HG03460 (cell line): ENCODE results near the gene RAD52.
"Not testable (repeated sequence)": the region's sequence is repeated elsewhere in the genome, so short reads cannot be mapped to it uniquely, and the experiment has no call there.

Experiments used
- ATAC-seq: cut with Tn5 transposase; IDR thresholded peaks from one replicate; pipeline ENCODE4 v1.9.1; 2021; ENCODE audit not compliant: unreplicated experiment

The RAD52 gene

DNA sequence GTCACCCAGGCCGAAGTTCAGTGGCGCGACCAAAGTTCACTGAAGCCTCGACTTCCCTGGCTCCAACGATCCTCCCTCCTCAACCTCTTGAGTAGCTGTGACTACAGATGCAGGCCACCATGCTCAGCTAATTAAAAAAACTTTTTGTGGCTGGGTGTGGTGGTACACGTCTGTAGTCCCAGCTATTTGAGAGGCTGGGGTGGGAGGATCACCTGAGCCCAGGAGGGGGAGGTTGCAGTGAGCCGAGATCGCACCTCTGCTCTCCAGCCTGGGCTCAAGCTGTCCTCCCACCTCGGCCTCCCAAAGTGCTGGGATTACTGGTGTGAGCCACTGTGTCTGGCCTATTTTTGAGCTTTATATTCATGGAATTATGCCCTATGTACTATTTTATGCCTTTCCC, 18.1 kb upstream of the RAD52 start:
- ATAC-seq: no peak

DNA sequence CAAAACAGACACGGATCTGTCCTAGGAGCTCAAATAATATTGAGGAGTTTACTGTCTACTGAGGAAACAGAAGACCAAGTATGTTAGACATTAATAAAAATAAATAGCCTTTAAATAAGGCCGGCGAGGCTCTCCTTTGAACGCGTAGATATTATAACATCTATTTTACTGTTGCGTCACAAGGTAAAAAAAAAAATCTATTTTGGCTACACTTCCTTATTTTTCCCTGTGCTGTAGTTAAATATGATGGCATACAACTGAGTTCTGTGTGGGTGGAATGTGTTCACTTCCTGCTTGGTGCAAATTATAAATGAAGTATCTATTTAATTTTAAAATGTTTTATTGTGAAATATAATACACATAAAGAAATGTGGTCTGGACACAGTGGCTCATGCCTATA, 17.2 kb upstream of the RAD52 start:
- no peak for ATAC-seq

DNA sequence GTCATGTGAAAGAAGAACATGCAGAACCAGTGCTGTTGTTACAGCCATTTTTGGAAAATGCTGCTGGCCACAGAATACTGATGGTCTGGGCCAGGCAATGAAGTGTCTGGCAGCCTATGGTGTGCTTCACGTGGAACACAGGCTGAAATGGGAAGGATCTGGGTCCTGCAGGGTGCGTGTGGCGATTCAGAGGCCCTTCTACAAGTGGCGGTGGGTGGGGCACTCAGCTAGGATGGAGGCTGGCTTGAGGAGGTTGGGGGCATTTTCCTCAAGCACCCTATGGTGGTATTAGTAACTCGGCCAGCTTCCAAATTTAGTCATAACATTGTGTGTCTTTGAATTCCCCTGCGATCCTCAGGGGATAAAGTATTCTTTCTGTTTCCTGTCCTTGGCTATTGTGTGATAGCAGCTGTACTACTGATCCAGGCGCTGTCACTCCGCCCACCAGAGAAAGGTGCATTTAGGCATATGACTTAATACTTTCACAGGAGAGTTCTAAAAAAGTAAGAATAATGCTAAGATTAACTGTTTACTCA, 9.2 kb upstream of the RAD52 start:
- ATAC-seq: peak; percentile 68

DNA sequence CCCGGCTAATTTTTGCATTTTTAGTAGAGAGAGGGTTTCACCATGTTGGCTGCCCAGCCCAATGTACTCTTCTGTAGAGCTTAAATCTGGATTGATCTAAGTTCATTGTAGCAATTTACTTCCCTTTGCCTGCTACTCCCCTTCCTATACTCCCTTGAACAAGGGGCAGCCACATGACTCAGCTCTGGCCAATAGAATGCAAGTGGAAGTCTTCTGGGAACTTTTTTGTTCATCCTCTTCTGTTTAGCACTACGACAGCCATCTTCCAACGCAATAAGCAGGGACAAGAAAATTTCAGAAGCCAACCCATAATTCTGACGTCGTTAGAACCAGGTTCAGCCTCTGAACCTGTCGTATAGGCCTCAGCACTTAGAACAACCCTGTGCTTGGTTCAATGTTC, 6.4 kb upstream of the RAD52 start:
- ATAC-seq: no peak

DNA sequence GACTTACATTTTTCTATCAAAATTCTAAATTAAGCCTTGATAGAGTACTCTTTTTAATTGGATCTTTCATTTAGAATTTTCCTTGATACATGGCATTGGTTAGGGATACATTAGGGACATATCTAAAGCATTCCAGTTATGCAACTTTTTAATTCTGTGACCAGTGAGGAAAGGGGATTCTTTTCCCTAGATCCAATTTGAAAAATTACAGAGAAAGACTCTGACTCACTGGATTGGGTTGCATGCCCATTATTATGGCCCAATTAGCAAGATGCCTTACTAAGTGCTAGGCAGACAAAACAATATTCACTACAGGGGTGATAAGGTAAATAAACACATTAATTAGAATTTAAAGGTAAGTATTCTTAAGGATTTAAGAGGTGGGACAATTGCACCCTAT, 5.2 kb upstream of the RAD52 start:
- ATAC-seq: no peak

DNA sequence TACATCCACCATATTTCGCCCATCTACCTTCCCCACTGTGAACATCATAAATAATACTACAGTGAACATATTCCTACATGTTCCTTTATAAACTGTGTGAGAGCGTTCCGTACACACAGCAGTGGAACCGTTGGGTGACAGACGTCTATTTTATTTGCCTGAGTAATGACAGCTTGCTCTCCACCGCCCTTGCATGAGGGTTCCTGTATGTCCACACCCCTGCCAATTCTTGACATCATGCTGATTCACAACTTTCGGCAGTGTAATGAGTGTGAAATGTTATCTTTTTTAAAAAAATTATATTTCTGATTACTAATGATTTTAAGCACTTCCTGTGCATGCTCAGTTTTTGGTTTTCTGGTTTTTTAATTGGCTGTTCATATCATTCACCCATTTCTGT, 4.3 kb upstream of the RAD52 start:
- ATAC-seq: no peak

DNA sequence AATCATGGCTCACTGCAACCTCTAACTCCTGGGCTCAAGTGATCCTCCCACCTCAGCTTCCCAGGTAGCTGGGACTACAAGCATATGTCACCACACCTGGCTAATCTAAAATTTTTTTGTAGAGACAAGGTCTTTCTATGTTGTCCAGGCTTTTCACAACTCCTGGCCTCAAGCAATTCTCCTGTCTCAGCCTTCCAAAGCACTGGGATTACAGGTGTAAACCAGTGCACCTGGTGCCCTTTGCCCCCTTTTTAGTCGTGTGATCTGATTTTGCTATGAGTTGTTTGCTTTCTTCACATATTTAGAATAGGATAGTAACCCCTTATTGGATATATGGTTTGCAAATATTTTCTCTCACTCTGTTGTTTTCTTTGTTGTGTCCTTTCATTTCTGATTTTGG, 1.7 kb upstream of the RAD52 start:
- no peak for ATAC-seq

DNA sequence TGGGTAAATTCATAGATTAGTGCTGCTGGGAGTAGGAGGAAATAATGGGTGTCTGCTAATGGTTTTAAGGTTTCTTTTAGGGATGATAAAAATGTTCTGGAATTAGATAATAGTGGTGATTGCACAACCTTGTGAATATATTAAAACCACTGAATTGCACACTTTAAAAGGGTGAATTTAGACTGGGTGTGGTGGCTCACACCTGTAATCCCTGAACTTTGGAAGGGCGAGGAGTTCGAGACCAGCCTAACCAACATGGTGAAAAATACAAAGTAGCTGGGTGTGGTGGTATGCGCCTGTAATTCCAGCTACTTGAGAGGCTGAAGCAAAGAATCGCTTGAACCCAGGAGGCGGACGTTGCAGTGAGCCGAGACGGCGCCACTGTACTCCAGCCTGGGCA, 1.3 kb downstream of the RAD52 start:
- ATAC-seq: no peak

DNA sequence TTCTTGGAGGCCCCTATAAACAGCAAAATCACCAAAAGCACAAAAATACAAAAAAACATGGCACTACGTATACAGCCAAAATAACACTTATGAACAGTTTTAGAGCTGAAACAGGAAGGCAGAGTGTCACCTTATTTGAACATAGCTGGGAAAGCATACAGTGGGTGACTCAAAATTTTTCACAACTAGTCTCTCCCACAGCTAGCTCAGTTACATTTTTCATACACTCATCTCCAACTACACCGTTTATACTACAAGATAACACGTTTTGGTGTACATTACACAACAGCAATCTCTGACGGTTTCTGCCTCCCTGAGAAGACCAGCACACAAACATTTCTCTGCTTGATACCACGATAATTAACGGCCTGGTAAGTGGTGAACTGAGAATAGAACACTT, 2.9 kb downstream of the RAD52 start:
- no peak for ATAC-seq

DNA sequence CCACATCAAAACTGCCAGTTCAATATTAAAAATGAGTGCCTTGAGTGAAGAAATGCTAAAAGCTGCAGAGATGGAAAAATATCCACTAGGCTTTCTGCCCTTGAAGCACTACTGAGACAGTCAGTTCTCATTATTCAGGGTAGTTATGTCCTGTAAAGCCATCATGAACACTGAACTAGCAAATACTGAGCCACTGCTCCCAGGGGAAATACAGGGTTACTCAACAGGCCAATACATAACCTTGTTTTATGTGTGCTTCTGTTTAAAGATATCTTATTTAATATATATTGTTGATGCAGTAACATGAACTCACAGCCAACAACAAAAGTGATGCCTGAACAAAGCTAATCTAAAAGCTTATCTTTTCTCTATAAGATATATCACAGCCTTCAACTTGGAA, 3.3 kb downstream of the RAD52 start:
- ATAC-seq: no peak

DNA sequence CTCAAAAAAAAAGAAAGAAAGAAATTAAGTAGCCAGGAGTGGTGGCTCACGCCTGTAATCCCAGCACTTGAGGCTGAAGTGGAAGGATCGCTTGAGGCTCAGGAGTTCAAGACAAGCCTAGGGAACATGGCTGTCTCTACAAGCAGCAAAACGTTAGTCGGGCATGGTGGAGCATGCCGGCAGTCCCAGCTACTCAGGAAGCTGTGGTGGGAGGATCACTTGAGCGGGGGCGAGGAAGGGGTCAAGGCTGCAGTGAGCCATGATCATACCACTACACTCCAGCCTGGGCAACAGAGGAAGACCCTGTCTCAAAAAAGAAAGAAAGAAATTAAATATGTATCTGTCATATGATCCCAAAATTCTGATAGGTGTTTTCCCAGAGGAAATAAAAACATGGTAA, 5.3 kb downstream of the RAD52 start:
- ATAC-seq: no peak

DNA sequence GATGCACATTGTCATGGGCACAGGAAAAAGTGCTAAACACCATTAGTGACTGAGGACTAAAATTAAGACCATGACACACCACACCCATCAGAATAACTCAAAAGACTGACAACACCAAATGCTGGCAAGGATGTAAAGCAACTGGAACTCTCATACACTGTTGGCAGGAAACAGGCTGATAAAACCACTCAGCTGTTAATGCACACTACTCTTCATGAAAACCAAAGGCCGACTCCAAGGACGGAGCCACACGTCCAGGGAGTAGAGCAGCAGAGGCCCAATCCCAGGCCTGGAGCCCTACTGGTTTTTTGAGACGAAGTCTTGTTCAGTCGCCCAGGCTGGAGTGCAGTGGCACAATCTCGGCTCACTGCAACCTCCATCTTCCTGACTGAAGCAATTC, 6.4 kb downstream of the RAD52 start:
- no peak for ATAC-seq

DNA sequence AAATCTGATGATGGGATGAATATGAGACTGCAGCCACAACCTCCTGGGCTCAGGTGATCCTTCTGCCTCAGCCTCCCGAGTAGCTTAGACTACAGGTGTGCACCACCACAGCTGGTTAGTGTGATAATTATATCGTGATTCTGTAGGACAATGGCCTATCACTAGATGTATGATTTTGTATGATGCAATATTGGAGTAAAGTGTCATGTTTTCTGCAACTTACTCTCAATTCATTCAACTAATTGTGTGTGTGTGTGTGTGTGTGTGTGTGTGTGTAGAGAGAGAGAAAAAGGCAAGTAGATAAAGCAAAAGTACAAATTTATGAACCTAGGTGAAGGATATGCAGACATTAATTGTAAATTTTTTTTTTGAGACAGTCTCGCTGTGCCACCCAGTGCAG, 10.7 kb downstream of the RAD52 start:
- ATAC-seq: no peak

DNA sequence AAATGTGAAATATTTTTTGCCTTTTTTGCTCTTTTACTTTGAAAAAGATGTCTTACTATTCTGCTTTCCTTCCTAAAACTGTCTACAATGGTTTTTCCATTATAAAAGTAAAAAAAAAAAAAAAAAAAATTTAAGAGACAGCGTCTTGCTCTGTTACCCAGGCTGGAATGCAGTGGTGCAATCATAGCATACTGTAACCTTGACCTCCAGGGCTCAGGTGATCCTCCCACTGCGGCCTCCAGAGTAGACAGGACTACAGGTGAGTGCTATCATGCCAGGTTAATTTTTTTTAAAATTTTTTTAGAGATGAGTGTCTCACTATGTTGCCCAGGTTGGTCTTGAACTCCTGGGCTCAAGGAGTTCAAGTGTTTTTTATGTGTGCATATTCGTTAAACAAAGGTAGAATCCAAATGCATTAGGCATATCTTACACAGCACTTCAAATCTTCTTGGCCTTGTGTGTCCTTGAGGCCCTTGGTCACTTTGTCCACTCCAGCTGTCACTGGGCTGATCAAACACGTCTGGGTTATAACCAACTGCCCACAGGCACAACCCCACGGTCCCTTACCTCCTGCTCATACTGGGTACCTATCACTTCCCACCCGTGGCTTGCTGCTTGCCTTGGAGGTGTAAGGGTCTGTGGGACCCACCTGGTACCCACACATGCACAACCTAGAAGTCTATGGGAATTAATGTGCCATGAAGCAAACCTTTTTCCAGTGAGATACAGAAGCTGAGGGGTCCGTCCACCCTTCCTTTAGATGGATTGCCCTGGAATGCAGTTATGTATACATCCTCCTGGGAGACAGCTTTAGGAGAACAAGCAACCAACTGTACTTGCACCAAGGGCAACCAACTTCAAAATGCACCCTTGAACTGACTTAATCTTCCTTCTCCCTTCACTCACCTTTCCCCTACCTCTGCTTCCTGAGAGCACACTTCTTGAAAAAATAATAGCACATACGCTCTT, 12.8 kb downstream of the RAD52 start:
- no peak for ATAC-seq

DNA sequence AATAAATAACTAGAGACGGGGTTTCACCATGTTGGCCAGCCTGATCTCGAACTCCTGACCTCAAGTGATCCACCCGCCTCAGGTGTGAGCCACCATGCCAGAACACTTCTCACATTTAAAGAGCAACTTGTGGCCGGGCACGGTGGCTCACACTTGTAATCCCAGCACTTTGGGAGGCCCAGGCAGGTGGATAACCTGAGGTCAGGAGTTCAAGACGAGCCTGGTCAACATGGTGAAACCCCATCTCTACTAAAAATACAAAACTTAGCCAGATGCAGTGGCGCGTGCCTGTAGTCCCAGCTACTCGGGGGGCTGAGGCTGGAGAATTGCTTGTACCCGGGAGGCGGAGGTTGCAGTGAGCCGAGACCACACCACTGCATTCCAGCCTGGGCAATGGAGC, 13.6 kb downstream of the RAD52 start:
- ATAC-seq: not testable (repeated sequence)

DNA sequence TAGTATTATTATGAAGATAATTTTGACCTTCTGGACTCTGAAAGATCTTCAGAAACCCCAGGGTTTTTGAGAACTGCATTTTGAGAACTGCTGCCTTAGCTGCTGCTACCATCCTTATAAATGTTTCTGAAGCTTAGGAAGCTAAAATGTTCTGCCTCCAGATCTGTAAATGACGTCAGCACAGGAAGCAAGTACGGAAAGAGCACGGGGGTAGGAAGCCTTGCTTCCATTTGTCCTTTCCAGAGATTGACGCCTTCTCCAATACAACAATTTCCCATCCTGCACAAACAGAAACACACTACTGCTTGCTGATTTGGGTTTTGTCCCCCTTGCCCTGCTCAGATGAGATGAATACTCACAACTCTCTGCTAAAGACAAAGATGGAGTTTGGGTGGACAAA, 17.9 kb downstream of the RAD52 start:
- no peak for ATAC-seq

DNA sequence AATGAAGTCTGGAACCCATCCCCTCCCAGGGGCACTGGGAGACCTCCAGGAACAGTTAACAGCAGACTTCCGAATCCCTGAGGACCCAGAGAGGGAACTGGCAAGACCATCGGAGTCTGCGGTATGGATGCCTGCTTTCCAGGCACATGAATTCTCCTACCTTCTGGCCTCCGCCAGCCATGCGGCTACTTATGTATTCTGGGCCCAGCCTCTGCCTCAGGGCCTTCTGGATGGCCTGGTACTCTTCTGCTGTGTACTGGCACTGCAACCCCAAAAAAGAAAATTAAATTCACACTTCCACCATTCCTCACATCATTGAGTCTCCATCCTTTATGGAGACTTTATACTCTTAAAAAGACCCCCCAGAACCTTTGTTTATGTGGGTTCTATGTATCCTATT, 18.4 kb downstream of the RAD52 start:
- ATAC-seq: no peak

DNA sequence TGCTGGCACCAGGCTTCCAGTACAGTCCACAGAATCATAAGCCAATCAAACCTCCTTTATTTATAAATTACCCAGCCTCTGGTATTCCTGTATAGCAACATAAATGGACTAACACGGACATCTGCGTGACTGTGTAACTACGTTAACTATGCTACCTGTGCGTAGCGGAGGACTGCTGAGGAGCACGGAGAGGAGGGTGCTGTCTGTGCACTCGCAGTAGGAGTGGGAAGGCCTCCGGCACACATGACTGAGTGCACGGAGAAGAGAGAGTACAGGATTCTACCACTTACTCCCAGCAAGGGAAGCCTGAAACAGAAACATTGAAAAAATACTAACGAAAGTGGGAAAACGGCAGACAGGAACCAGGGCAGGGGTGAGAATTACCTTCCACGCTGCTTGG, 22.9 kb downstream of the RAD52 start:
- ATAC-seq: no peak

DNA sequence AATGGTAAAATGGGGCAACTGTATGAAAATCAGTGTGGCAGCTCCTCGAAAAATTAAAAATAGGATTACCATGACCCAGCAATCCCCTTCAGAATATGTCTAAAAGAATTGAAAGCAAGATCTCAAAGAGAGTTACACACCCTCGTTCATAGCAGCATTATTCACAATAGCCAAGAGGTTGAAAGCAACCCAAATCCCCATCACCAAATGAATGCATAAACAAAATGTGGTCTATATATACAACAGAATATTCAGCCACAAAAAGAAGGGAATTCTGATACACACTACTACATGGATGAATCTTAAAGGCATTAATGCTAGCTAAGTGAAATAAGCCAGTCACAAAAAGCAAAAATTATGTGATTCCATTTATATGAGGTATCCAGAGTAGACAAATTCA, 27.2 kb downstream of the RAD52 start:
- no peak for ATAC-seq

DNA sequence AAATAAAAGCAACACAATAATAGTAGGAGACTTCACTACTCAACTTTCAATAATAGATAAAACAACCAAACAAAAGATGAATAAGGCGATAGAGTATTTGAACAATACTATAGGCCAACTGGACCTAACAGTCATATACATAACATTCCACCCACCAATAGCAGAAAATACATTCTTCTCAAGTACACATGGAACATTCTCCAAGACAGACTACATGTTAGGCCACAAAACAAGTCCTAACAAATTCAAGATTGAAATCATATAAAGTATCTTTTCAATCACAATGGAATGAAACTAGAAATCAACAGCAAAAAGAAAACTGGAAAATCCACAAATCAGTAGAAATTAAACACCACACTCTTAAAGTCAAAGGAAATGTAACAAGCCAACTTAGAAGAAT, 28.8 kb downstream of the RAD52 start:
- no peak for ATAC-seq

DNA sequence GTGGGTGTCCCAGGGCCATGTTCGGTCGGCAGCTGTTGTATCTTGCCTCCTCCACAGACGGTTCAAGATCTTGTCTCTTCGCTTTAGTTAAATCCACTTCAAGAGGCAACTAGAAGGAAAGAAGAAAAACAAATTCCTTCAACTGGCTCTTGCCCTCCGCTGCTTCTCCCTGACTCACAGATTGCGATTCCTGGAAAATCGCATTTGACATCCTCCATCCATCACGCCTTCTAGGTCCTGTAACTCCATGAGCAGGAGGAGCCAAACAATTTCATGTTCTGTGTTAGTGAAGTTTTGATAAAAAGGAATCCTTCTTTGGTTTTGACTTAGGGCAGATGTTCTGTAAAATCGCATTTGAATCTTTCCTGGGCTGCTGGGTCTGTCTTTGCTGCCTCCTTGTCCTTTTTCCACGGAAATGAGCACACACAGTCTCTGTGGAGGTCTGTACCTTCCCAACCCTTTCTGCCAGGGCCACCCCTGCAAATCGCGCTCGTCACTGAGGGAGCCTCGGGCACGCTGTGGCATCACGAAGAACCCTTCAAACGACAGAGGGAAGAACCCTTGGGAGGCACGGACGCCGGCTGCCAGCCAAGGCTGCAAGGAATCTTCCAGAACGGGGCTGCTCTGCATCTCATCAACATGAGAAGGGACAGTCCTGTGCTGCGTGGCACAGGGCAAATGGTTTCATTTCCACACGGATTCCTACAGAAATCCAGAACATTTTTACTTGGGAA, 32.6 kb downstream of the RAD52 start:
- no peak for ATAC-seq

DNA sequence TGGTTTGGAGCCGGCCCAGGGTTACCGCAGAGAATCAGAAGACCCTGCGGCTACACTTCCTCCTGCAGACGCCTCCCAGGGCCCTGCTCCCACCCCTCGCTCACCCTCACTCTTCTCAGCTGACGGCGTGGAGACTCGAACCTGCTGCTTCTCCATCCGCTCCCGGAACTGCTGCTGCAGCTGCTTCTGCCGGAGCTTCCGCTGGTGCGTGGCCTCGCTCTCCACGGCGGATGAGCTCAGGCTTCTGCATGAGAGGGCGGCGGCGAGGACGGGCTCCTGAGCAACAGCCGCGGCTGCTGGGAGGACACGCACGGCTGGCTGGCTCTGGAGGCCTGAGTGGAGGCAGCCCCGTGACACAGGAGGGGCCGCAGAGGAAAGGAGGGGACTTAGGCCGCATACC, 33.3 kb downstream of the RAD52 start:
- ATAC-seq: no peak
